ENCODE data around the gene GP1BB. TPM values are rescaled to one million over a fixed set of nuclear protein-coding genes. Genes with fewer than 3 reads are reported as not detected.

The GP1BB gene
- total RNA-seq, 1 donor from 2014 or later, result 21.8 TPM

DNA sequence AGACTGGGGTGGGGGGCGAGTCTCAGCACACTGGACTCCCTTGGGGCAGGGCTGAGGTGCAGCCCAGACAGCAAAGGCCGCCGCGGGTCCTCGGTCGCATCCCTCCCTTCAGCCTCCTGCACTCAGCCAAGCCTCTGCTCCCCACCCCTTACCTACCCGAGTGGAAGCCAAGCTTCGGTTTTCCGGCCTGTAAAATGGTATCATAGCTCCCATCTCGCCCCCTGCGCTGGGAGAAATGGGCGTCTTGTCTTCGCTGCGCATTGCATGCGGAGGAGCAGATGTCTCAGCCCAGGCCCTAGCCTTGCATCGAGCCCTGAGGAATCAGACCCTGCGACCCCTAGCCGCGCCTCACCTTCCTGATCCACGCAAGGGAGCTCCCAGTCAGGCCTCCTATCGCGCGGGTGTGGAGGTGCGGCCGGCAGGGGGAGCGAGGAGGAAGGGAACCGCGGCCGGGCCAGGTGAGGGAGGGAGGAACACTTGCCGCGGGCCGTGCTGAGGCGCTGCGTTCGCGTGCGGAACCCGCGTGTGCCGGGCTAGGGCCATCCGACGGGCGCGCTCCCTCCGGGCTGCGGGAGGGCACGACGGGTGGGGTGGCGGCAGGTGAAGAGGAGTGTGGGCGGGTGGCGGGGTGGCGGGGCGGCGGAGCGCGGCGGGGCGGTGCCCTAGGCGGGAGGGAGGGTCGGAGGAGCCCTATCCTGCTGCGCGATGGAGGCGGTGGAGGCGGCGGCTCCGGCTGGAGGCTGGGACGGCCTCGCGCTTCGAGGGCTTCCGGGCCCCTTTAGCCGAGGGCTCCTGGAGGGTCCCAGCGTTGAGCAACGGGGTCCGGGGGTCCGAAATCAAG lies 33.2 kb downstream of the GP1BB start:
- DNase-seq, result no peak

DNA sequence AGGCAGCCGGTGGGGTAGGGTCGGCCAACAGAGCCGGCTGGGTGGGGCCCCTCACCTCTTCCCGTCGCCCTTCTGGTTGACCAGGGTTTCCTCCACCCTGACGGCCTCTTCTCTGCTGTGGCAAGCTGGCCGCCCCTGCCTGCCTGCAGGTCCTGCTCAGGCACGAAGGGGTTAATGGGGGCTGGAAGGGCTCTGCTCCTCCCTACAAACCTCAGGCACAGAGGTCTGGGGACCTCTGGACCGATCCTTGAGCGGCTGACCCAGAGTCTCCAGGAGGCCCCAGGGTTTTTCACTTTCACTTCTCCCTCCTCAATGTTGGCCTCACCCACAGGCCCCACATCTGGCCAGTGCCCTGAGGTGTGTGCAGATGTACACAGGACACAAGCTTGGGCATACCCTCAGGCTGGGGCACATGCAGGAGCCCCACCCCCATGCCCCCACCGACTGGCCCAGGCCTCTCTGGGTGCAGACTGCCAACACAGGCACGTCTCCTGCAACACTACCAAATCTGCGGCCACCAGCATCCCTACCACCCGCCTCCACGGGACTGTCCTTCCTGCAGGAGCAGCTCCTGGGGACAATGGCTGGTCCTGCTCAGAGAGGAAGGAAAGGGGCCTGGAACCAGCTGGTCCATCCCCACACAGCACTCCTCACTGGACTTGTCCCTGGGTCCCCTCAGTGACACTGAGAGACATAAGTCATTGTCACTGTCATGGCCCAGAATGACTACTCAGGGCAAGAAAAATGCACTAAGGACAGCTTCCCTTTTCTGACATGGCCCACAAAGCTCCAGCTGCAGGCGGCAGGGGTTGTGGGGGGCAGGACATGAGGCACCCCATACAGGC lies 34.0 kb downstream of the GP1BB start:
- no peak for DNase-seq

DNA sequence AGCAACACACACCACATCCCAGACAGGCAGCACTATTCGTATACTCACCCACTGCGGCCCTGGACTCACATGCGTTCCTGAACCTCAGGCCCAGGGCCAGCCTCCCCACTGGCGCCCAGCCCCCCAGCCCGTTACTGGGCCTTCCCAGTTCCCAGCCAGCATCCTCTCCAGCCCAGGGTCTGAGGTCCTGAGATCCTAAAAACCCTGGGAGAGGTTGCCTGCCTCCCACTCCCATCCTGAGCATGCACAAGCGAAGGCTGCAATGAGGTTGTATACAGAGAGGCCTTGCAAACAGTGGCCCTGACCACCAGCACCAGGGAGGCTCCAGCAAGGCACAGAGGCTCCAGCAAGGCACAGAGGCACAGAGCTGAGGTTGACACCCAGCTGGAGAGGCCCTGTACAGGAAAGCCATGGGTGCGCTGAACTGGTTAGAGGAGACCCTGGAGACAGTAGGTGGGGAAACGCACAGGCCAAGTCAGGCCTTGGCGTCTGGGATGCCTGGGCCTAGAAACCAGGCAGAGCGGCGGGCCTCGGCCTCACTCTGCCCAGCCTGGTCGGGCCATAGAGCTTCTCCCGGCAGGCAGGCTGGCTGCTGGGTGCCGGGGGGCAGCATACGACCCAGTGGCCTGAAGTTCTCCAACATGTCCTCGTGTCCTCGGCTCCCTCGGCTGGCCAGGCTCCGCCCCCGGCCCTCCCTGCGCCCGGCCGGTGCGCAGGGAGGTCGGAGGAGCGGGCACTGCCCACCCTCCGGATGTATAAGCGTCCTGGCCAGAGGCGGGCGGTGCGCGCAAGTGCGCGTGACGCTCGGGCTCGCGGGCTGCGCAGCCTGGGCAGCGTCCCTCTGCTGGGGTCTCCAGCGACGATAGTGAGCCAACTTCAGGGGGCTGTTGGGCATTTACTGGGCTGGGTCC lies 34.9 kb downstream of the GP1BB start:
- no peak for DNase-seq

- no peak for DNase-seq
Observed at GRCh38 chr22:19758896-19759426, 35.6 kb downstream of the GP1BB start.

- DNase-seq, result no peak
Observed at GRCh38 chr22:19759427-19760057, 36.2 kb downstream of the GP1BB start.

DNA sequence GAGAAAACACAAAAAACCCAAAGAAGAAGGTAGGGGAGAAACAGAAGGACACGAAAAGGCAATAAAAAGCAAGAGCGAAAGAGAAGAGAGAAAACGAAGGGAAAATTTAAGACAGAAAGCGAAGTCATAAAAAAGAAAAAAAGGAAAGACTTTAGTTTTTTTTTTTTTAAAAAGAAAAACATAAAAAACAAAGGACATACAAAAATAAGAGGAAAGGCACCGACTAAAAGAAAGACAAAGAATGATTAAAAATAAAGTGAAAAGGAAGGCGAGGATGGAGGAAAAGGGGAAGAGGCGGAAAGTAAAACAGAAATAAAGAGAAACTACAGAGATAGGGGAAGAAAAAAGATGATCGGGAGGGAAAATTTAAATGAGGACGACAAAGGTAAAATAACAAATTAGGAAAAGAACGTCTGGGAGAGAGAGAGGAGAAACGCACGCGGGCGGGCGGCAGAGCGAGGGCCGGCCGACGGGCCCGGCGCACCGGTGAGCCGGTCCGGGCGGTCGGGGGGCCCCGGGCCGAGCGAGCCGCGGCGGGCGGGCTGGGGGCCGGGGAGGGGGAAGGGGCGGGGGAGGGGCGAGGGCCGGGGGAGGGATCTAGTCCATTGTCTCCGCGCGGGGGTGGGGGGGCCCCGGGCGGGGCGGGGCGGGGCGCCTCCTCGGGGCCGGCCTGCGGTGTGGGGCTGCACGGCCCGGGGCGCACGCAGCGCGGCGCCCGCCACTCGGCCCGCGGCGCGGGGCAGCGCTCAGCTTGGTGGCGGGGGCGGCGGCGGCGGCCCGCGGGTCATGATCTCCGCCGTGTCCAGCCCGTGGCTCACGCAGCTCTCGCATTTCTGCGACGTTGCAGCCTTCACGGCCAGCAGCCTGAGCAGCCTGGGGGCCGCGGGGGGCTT lies 37.0 kb downstream of the GP1BB start, which contains the start of gene TBX1:
TBX1 (plus strand) TSS at position 721 of the 893 bp plus-strand sequence; CDS start at position 787, 66 bp downstream.
- DNase-seq, result no peak

GRCh38 chr22:19760951-19761724 lies 37.8 kb downstream of the GP1BB start:
- no peak for DNase-seq

DNA sequence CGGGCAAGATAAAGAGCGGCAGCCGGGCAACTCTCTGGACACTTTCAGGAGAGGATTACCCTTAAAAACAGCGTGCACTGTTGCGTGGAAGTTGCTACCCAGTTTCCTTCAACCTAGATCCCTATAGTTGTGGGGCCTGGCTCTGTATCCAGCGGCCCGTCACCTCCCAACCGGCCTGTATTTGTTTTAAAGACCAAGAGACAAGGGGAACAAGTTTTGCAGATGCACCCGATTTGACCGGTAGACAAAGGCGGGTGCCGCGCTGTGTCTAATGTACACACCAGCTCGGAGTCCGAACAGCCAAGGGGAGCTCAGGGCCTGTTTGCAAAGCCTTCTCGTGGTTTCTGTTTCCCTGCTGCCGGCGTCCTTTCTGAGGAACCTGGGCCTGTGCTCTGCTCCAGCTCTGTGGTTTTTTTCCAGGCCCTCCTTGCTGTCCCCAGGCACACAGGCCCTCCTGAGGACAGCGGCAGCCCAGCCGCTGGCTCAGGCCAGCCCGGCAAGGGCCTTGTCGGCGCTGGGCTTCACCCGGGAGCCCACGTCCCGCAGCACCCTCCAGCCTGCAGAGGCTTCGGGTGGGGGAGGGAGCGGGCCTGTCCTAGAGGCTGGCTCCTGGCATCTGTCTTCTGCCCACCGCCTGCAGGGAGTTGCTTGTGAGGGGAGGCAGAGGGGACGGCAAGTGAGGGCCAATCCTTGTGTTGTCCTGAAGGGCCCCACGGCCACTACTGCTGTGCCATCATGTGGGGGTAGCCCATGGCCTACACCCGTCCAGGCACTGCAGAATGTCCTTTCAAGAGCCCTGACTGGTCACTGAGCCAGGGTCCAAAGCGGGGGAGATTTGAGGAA lies 38.6 kb downstream of the GP1BB start:
- no peak for DNase-seq

DNA sequence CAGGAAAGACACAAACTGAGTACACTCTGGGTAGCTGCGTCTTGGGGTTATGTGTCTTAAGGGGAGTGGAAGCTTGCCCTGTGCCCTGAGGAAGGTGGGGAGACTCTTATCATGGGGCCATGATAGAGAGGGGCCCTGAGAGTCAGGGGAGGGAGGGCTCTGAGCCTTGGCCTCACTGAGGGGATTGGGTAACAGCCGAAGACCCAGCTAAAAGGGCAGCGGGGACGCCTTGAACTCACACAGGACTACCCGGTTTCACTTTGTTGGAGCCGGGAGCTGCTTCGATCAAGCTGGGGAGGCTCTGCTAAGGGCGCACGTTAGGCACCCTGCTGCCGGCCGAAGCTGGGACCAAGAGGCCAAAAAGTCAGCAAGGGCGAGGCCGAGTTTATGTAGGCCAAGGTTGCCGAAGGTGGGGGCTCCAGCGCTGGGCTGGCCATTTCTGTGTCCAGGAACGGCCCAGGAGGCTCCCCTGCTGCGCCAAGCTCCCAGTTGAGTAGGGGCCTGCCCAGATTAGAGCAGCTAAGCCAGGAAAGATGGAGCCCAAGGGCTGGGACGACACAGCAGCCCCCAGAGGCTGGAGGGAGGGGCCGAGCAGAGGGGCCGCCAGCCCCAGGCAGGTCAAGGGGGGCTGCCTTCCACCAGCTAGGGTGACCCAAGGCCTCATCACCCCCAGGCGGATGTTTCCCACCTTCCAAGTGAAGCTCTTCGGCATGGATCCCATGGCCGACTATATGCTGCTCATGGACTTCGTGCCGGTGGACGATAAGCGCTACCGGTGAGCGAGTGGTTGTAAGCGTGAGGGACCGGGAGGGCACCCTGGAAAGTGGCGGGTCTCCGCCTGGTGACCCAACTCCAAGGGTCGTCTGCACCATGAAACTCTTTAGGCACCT lies 39.5 kb downstream of the GP1BB start:
- DNase-seq, result no peak

- DNase-seq, result no peak
Observed at GRCh38 chr22:19763458-19764298, 40.3 kb downstream of the GP1BB start.

GRCh38 chr22:19764299-19764593 lies 40.9 kb downstream of the GP1BB start:
- DNase-seq, result no peak

GRCh38 chr22:19764636-19765476 lies 41.5 kb downstream of the GP1BB start:
- DNase-seq, result no peak

- DNase-seq, result no peak
Observed at GRCh38 chr22:19765477-19766239, 42.3 kb downstream of the GP1BB start.

DNA sequence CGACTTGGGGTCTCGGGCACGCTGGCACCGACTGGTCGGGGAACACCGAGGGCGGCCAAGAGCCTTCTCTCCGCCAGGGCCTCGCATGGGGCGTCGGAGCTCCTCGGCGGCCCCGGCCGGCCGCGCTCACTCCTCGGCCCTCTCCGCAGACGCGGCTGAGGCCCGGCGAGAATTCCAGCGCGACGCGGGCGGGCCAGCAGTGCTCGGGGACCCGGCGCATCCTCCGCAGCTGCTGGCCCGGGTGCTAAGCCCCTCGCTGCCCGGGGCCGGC lies 42.8 kb downstream of the GP1BB start:
- no peak for DNase-seq
